HG03469 (cell line): ENCODE data around the gene ZNF212.
A peak's percentile ranks its signal among the peaks of the same experiment; 100 is the strongest.
"Not testable (repeated sequence)": the region's sequence is repeated elsewhere in the genome, so short reads cannot be mapped to it uniquely, and the experiment has no call there.

Experiments
- ATAC-seq: cut with Tn5 transposase; IDR thresholded peaks from one replicate; pipeline ENCODE4 v1.9.1; 2021; ENCODE audit warnings: mild to moderate bottlenecking, moderate library complexity, moderate number of reproducible peaks; ENCODE audit not compliant: unreplicated experiment

Gene ZNF212

GRCh38 chr7:149251518-149251917 is 12.1 kb downstream of the ZNF212 start:
- ATAC-seq: not testable (repeated sequence)

- ATAC-seq: no peak
Observed at GRCh38 chr7:149252378-149252777, 12.9 kb downstream of the ZNF212 start.

DNA sequence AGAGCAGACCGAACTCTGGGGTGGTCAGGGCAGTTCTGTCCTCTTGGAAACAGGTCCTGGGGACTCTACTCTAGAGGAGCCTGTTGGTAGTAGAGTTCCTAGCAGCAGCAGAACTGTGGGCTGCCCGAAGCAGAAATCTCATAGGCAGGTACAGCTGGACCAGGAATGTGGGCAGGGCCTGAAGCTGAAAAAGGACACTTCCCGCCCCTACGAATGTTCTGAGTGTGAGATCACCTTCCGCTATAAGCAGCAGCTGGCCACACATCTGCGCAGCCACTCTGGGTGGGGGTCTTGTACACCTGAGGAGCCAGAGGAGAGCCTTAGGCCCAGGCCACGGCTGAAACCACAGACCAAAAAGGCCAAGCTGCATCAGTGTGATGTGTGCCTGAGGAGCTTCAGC is 14.2 kb downstream of the ZNF212 start:
- ATAC-seq: no peak

DNA sequence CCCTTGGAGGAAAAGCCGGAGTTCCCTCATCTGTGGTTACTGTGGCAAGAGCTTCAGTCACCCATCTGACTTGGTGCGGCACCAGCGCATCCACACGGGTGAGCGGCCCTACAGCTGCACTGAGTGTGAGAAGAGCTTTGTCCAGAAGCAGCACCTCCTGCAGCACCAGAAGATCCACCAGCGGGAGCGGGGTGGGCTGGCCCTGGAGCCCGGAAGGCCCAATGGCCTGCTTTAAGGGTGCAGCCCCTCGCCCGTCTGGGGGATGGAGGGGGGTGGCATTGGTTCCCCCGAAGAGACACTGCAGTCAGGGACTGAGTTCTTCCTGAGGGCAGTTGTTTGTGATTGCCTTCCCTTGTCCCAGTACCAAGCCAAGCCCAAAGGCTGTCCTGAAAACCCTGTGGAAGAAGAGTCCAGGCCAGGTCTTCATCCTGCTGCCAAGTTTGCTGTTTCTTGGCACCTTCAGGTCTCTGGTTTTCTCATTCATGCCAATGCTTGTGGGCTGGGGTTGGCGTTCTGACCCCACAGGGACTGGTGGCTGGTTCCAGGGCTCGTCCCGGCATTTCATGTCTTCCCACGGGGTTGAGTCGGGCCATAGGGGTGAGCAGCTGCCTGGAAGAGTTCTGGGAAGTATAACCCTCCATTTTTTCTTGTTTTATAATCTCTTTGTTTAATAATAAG is 14.9 kb downstream of the ZNF212 start:
- ATAC-seq: no peak

- no peak for ATAC-seq
Observed at GRCh38 chr7:149255174-149255573, 15.7 kb downstream of the ZNF212 start.

GRCh38 chr7:149256568-149256967 is 17.1 kb downstream of the ZNF212 start:
- ATAC-seq: no peak

GRCh38 chr7:149257146-149257545 is 17.7 kb downstream of the ZNF212 start:
- ATAC-seq: no peak

GRCh38 chr7:149261316-149261828 is 21.9 kb downstream of the ZNF212 start:
- ATAC-seq: no peak

DNA sequence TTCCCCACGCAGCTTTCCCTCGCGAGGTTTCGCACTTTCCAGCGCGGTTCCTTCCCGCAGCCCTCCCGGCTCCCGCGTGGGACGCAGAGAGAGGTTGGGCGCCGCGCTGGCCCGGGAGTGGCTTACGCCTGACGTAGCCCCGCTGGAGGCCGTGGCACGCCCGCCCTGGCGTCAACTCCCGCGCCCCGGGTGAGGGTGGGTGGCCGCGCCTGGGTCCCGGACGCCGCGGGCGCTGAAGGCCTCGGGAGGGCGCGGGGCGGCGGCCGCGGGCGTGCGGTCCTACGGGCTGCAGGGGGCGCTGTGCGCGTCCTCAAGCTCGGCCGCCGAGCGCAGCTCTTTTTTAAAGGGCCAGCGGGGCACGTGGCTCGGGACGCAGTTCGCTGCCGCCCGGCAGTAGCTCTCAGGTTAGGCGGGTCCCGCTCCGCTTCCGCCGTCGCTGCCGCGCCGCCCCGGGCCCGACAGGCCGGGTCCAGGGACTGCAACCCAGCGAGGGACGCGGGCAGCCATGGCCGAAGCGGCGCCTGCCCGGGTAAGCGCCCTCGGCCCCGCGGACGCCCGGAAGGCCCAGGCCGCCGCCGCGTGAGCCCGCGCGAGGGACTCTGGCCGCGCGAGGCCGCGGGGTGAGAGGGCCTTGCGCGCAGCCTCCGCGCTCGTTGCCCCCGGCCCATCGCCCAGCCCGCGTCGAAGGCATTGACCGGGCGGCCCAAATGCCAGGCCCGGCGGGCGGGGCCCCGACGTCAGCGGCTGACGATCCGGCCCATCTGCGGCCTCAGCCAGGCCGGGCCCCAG is 22.6 kb downstream of the ZNF212 start, which contains the start of gene ZNF783:
Gene ZNF783 (plus strand): TSS at position 368 of the 789 bp plus-strand sequence. CDS start 138 bp downstream, at position 506.
- peak; percentile 69 for ATAC-seq

DNA sequence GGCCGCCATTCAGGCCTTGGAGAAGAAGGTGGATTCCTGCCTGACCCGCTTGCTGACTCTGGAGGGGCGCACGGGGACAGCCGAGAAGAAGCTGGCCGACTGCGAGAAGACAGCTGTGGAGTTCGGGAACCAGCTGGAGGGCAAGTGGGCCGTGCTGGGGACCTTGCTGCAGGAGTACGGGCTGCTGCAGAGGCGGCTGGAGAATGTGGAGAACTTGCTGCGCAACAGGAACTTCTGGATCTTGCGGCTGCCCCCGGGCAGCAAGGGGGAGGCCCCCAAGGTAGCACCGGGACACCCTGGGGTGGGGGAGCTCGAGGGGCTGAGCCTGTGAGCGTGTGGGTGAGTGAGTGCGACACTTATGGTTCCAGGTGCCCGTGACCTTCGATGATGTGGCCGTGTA is 27.0 kb downstream of the ZNF212 start:
- ATAC-seq: no peak

- ATAC-seq: no peak
Observed at GRCh38 chr7:149267733-149268132, 28.3 kb downstream of the ZNF212 start.

GRCh38 chr7:149274424-149274823 is 35.0 kb downstream of the ZNF212 start:
- not testable (repeated sequence) for ATAC-seq

DNA sequence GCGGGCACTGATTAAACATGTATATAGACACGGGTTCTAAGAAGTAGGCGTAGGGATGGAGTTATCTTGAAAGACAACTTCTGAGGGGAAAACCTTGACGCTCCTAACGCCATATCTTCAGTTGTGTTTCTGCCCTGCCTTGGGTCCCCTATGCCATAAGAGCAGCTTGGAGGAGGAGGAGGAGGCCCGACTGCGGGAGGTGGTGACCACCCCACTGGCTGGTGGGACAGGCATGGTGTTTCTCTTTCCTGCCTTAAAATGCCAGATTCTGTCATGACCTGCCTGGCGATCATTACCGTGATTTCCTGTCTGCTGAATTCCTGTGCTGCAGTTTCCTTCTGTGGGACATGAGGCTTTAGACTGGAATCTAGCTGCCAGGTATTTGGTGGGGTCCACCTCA is 38.4 kb downstream of the ZNF212 start:
- no peak for ATAC-seq

DNA sequence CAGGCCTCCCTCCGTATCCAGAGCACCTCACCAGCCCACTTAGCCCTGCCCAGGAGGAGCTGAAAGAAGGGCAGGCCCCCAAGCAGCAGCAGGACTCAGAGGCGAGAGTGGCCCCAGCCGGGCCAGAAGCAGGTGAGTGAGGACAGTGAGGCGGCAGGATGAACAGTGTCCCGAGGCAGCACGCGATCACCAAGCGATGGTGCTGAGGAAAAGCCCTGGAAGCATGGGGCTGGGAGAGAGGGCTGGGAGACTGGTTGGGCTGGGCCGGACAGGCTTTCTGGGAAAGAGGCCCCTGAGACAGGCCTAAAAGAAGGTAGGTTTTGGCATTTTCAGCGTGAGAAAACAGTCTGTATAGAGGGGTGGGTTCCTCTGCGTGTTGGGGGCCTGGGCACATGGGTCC is 38.9 kb downstream of the ZNF212 start:
- no peak for ATAC-seq

GRCh38 chr7:149279111-149279743 is 39.8 kb downstream of the ZNF212 start:
- ATAC-seq: no peak

DNA sequence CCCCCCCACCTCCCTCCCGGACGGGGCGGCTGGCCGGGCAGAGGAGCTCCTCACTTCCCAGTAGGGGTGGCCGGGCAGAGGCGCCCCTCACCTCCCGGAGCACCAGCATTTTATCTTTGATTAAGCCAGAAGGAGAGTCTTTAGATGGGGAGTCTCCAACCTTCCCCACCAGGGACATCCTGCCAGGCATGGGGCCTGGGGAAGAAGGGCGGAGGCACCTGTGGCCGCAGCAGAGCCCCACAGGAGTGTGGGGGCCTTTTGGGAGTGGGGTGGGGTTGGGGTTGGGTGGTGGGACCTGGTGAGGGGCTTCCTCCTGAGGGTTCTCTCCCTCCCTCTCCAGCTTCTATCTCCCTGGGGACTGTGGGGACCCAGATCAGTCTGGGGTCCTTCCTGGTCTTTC is 40.7 kb downstream of the ZNF212 start:
- ATAC-seq: no peak

DNA sequence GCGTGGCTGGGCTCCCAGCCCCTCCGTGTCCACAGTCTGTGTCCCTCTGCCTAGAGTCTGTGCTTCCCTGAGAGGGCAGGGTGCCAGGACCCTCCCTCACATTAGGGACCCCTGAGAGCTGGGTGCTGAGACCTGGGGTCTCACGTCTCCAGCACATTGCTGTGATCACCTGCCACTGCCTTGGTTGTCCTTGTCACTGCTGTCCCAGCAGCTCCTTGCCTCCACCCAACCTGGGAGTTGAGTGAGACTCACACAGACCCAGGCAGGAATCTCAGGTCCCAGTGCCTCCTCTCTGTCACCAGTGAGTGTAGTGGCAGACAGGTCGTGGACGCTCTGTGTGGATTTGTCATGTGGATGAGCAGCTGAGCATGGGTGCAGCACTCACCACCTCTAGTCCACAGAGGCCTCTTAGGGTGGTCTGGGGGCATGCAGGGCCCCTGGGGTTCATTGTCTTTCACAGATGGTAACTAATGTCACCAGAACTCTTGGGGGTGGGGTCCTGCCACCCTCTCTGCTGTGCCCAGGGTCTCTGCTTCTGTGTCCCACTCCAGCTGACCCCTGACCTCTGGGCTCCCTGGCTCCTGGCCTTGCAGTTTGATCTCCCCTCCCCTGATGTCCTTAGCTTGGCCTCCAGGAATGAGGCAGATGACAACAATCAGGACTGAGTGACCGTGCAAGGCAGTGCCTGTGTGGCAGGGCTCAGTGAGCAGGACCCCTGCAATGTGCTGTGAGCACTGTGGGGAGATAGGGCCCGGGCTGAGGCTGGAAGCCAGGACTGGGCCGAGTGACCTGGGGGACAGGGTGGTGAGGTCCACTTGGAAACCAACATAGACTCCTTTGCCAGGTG is 41.4 kb downstream of the ZNF212 start:
- ATAC-seq: no peak

GRCh38 chr7:149281508-149282330 is 42.3 kb downstream of the ZNF212 start:
- no peak for ATAC-seq

GRCh38 chr7:149282331-149282655 is 42.8 kb downstream of the ZNF212 start:
- no peak for ATAC-seq

GRCh38 chr7:149283321-149283720 is 43.9 kb downstream of the ZNF212 start:
- no peak for ATAC-seq
